Transverse colon (tissue), 4 donors: ENCODE measurements around the gene NMT2. TPM values are rescaled to one million over a fixed set of nuclear protein-coding genes. Genes with fewer than 3 reads are reported as not detected.

Experiments
- DNase-seq: peaks from one replicate; pipeline ENCODE4 v3.0.0-alpha.2; 2019
- H3K27ac ChIP-seq, 4 donors: fragments of 200-600 bp; sonication (generic); 2 replicates each; pipeline ENCODE4 v1.5.1; 2016 to 2018; ENCODE audit warnings: inconsistent platforms in 4 of 4
- H3K27me3 ChIP-seq: fragments of 200-600 bp; sonication (generic); 2 replicates; pipeline ENCODE4 v1.5.1; 2017; ENCODE audit warnings: inconsistent platforms
- H3K36me3 ChIP-seq, 4 donors: fragments of 200-600 bp; sonication (generic); 2 replicates each; pipeline ENCODE4 v1.5.1; 2017 to 2019; ENCODE audit warnings: inconsistent platforms in 4 of 4
- H3K4me1 ChIP-seq, 4 donors: fragments of 200-600 bp; sonication (generic); 2 replicates each; pipeline ENCODE4 v1.5.1; 2017 to 2020; ENCODE audit warnings: inconsistent platforms in 4 of 4
- H3K4me3 ChIP-seq, 4 donors: fragments of 200-600 bp; sonication (generic); 1 replicate in 1 of 4; 2 replicates in 3 of 4; pipeline versions ENCODE4 v1.5.1 to v1.6.1; 2017 to 2019; ENCODE audit warnings: inconsistent platforms in 4 of 4
- H3K9me3 ChIP-seq, 2 donors: fragments of 200-600 bp; sonication (generic); 2 replicates each; pipeline ENCODE4 v1.5.1; 2017 to 2019; ENCODE audit warnings: inconsistent platforms in 2 of 2
- EP300 ChIP-seq: sonication (generic); formaldehyde crosslinking; IDR thresholded peaks from one replicate; pipeline ENCODE4 v1.6.1; 2017; ENCODE audit warnings: antibody characterized with exemption, low read depth
- POLR2A ChIP-seq: fragments of 450-650 bp; IDR thresholded peaks from one replicate; pipeline ENCODE4 v1.6.1; 2016; ENCODE audit warnings: antibody characterized with exemption, mild to moderate bottlenecking, moderate library complexity
- POLR2AphosphoS5 ChIP-seq, 3 donors: sonication (generic); formaldehyde crosslinking; IDR thresholded peaks; one replicate each; pipeline ENCODE4 v1.6.1; 2016; ENCODE audit warnings: antibody characterized with exemption in 3 of 3
- WGBS, 2 donors: methylation state at CpG; one replicate each; pipeline ENCODE4 v1.1.5; 2018; ENCODE audit warnings: low coverage in 1 of 2; 5-methylcytosine and 5-hydroxymethylcytosine counted together
- in situ Hi-C, 4 donors: fragments of 200-750 bp; cut with MboI; loops; one replicate each; pipeline versions ENCODE4 v1.15.0 to v1.15.1; 2017; ENCODE audit warnings: low sequenced_read_pairs in 3 of 4, low pct_ligation_motif_present in 1 of 4, low pct_unique_long_range_greater_than_20kb in 1 of 4
- intact Hi-C: fragments of 100-400 bp; cut with DNase I; formaldehyde crosslinking; loops from one replicate; pipeline ENCODE4 v1.15.1; 2023; ENCODE audit warnings: low total_unique reads
- total RNA-seq, 4 donors: library from RNA; depleted of rRNA; stranded (reverse); fragments of >200 nt; gene quantifications; one replicate each; pipeline ENCODE4 v1.1.0, GENCODE V29; 2016
- TF ChIP-seq, protein P1 (sequence below), 5 experiments: fragments of 200-600 bp in 3 of 5; fragments of 450-650 bp in 2 of 5; sonication (generic) in 3 of 5; IDR thresholded peaks; 1 replicate in 2 of 5; 2 replicates in 3 of 5; pipeline ENCODE4 v1.5.1; 2016 to 2017; ENCODE audit warnings: antibody characterized with exemption in 5 of 5, inconsistent platforms in 3 of 5, mild to moderate bottlenecking in 2 of 5, moderate library complexity in 1 of 5

NMT2 gene
- total RNA-seq, 4 donors from 2014 or later: 5.2 to 39.3 (median 33.8) TPM

- no peak overlapping the region for H3K27ac ChIP-seq
- in situ Hi-C loops (no loop called here), intact Hi-C loops (no loop called here)
- H3K27me3 ChIP-seq: no peaks in the 10 kb centered on the region
- WGBS, 2 donors: 97 to 100% methylated on average over 1 to 7 of the region's 7 CpGs
- no peaks in the 10 kb centered on the region for H3K36me3 ChIP-seq
- H3K4me3 ChIP-seq: no peak overlapping the region
- TF ChIP-seq, protein P1, sequence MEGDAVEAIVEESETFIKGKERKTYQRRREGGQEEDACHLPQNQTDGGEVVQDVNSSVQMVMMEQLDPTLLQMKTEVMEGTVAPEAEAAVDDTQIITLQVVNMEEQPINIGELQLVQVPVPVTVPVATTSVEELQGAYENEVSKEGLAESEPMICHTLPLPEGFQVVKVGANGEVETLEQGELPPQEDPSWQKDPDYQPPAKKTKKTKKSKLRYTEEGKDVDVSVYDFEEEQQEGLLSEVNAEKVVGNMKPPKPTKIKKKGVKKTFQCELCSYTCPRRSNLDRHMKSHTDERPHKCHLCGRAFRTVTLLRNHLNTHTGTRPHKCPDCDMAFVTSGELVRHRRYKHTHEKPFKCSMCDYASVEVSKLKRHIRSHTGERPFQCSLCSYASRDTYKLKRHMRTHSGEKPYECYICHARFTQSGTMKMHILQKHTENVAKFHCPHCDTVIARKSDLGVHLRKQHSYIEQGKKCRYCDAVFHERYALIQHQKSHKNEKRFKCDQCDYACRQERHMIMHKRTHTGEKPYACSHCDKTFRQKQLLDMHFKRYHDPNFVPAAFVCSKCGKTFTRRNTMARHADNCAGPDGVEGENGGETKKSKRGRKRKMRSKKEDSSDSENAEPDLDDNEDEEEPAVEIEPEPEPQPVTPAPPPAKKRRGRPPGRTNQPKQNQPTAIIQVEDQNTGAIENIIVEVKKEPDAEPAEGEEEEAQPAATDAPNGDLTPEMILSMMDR (IDR thresholded peaks at IDR 0.05): no peak
- no peak for TF ChIP-seq POLR2A
- no peak for TF ChIP-seq POLR2AphosphoS5 (IDR thresholded peaks at IDR 0.05)
- TF ChIP-seq EP300: no peak
- no peak for DNase-seq
- H3K4me1 ChIP-seq: peaks cover 0 to 25% (median 6%) of the 10 kb centered on the region in 4 donors
- no peaks in the 10 kb centered on the region for H3K9me3 ChIP-seq
Observed at GRCh38 chr10:15150563-15150962, 17.9 kb downstream of the NMT2 start.

DNA sequence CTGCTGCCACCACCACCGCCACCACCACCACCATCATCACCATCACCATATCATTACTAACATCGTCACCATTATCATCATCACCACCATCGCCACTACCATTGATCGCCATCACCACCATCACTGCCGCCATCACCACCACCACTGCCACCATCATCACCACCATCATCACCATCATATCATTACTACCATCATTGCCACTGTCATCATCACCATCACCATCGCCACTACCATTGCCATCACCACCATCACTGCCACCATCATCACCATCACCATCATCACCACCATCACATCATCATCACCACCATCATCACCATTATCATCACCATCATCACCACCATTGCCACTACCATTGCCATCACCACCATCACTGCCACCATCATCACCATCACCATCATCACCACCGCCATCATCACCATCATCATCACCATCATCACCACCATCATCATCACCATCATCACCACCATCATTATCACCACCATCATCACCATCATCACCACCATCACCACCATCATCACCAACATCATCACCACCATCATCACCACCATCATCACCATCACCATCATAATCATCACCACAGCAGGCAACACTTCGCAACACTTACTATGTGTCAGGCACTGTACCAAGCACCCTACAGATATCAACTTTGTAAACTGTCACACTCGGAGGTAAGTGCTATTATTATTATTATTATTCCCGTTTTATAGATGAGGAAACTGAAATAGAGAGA, 19.3 kb downstream of the NMT2 start:
- Histone ChIP-seq H3K27me3 (no peaks in the 10 kb centered on the region), H3K9me3 (no peaks in the 10 kb centered on the region), H3K4me1 (peaks cover 0 to 22% (median 6%) of the 10 kb centered on the region in 4 donors), H3K27ac (no peak overlapping the region), H3K4me3 (no peak overlapping the region), H3K36me3 (no peaks in the 10 kb centered on the region)
- TF ChIP-seq, protein P1 (IDR thresholded peaks at IDR 0.05): no peak
- TF ChIP-seq POLR2AphosphoS5 (IDR thresholded peaks at IDR 0.05) (no peak), EP300 (no peak), POLR2A (no peak)
- intact Hi-C loops: no loop called here
- DNase-seq: no peak
- 76 to 87% methylated on average over 10 of the region's 10 CpGs for WGBS, 2 donors
- in situ Hi-C loops: no loop called here

DNA sequence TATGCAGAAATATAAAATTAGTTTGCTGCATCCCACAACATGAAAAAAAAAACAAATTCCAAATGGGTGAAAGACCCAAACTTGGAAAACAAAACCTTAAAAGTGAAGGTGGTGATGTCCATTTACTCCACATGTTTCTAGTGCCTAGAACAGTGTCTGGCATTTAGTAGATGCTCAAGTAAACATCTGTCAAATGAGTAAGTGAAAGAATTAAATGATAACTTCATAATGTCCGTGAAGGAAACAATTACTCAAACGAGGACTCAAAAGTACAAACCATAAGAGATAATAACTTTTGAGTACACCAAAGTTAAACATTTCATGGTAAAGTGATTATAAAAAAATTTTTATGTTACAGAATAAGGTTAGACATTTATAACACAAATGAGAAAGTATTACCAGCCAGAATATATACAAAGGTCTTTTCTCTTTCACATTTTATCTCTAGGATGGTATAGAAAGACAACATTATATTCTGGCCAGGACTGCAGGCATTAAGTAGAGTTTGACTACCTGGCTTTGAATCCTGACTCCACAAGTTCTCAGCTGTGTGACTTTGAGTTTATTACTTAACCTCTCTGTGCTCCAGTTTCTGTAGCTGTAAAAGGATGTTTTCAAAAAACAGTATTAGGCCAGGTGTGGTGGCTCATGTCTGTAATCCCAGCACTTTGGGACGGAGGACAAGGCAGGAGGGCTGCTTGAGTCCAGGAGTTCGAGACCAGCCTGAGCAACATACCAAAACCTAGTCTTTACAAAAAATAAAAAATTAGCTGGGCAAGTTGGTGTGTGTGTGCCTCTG, 20.7 kb downstream of the NMT2 start:
- peaks cover 0 to 16% (median 3%) of the 10 kb centered on the region in 4 donors for H3K4me1 ChIP-seq
- intact Hi-C loops: no loop called here

DNA sequence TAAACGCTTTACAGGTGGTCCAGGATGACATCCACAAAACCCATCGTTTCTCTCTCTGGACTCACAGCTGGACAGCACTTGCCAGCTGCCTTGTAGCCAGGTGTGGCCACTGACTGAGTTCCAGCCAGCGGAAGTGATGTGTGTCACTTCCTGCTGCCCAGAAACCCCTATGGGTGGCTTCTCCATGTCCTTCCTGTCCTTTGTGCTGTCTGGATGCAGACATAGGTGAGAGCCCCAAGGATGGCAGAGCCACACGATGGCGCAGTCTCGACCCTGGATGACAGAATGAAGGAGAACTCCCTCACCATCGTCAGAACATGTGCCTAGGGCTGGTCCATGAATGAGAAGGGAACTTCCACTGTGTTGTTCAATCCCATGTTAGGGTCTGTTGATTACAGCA, 22.1 kb downstream of the NMT2 start:
- Histone ChIP-seq H3K36me3 (no peaks in the 10 kb centered on the region), H3K4me3 (no peak overlapping the region), H3K9me3 (no peaks in the 10 kb centered on the region), H3K4me1 (peaks cover 0 to 1% (median 0%) of the 10 kb centered on the region in 4 donors), H3K27ac (no peak overlapping the region), H3K27me3 (no peaks in the 10 kb centered on the region)
- intact Hi-C loops: no loop called here
- in situ Hi-C loops: no loop called here
- DNase-seq: no peak
- TF ChIP-seq POLR2A (no peak), POLR2AphosphoS5 (IDR thresholded peaks at IDR 0.05) (no peak), EP300 (no peak)
- TF ChIP-seq, protein P1 (IDR thresholded peaks at IDR 0.05): no peak
- 79 to 84% methylated on average over 2 to 7 of the region's 7 CpGs for WGBS, 2 donors

More for the DNA sequence above, 20.7 kb downstream of the NMT2 start:
- Histone ChIP-seq H3K27me3 (no peaks in the 10 kb centered on the region), H3K4me3 (no peak overlapping the region), H3K9me3 (no peaks in the 10 kb centered on the region), H3K27ac (no peak overlapping the region), H3K36me3 (no peaks in the 10 kb centered on the region)
- in situ Hi-C loops: no loop called here
- no peak for DNase-seq
- TF ChIP-seq POLR2A (no peak), POLR2AphosphoS5 (IDR thresholded peaks at IDR 0.05) (no peak), EP300 (no peak)
- TF ChIP-seq, protein P1 (IDR thresholded peaks at IDR 0.05): no peak
- WGBS, 2 donors: 60 to 75% methylated on average over 2 to 4 of the region's 4 CpGs
